OCI-LY3 (cell line): ENCODE results near the gene PRSS33.

Source experiments
- EZH2phosphoT487 ChIP-seq: fragments of 200-600 bp; shearing (Covaris generic); IDR thresholded peaks from 2 replicates; pipeline ENCODE4 v1.6.1; 2018; ENCODE audit warnings: antibody characterized with exemption, mixed run types, low read depth
- TF ChIP-seq, protein P1 (sequence below): fragments of 200-600, 300-600 bp; sonication (generic); IDR thresholded peaks from 2 replicates; pipeline ENCODE4 v1.5.1; 2014; ENCODE audit warnings: antibody characterized with exemption, low read length, low read depth

DNA sequence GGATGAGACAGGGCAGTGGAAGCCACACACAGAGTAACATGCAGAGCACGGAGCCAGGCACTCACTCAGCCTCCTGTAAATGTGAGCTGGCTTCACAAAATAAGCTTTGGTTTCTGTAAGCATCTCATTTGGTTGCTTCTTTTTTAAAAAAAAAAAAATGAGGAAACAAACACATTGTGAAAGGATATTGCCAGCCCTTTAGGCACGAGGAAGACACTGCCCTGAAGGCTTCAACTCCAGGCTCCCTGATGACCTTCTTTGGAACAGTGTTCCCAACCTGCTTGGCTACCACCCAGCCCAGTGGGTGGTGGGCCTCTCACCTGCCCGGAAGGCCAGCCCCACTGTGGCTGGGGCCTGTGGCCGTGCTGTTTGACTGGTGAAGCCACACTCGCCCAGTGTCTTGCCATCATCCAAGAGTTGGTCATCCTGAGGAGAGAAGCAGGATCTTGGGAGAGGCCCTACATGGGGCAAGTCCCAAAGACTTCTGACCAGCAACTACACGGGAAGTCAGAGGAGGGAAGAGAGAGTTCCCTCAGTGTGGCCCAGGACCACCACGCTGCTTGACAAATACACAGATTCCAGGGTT lies 12.1 kb downstream of the PRSS33 start:
- TF ChIP-seq, protein P1, sequence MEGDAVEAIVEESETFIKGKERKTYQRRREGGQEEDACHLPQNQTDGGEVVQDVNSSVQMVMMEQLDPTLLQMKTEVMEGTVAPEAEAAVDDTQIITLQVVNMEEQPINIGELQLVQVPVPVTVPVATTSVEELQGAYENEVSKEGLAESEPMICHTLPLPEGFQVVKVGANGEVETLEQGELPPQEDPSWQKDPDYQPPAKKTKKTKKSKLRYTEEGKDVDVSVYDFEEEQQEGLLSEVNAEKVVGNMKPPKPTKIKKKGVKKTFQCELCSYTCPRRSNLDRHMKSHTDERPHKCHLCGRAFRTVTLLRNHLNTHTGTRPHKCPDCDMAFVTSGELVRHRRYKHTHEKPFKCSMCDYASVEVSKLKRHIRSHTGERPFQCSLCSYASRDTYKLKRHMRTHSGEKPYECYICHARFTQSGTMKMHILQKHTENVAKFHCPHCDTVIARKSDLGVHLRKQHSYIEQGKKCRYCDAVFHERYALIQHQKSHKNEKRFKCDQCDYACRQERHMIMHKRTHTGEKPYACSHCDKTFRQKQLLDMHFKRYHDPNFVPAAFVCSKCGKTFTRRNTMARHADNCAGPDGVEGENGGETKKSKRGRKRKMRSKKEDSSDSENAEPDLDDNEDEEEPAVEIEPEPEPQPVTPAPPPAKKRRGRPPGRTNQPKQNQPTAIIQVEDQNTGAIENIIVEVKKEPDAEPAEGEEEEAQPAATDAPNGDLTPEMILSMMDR: no peak
- TF ChIP-seq EZH2phosphoT487: no peak
